Measurements from ENCODE around the gene JCAD. TPM values are rescaled to one million over a fixed set of nuclear protein-coding genes. Genes with fewer than 3 reads are reported as not detected.

JCAD gene
- total and polyA plus RNA-seq, 9 of the 15 experiments (the other 6 are each of a cell fraction or from before 2014, with no cell fraction given), result not detected

GRCh38 chr10:30070001-30070685, 10.8 kb upstream of the JCAD start (continued):
- TF ChIP-seq, protein P1, sequence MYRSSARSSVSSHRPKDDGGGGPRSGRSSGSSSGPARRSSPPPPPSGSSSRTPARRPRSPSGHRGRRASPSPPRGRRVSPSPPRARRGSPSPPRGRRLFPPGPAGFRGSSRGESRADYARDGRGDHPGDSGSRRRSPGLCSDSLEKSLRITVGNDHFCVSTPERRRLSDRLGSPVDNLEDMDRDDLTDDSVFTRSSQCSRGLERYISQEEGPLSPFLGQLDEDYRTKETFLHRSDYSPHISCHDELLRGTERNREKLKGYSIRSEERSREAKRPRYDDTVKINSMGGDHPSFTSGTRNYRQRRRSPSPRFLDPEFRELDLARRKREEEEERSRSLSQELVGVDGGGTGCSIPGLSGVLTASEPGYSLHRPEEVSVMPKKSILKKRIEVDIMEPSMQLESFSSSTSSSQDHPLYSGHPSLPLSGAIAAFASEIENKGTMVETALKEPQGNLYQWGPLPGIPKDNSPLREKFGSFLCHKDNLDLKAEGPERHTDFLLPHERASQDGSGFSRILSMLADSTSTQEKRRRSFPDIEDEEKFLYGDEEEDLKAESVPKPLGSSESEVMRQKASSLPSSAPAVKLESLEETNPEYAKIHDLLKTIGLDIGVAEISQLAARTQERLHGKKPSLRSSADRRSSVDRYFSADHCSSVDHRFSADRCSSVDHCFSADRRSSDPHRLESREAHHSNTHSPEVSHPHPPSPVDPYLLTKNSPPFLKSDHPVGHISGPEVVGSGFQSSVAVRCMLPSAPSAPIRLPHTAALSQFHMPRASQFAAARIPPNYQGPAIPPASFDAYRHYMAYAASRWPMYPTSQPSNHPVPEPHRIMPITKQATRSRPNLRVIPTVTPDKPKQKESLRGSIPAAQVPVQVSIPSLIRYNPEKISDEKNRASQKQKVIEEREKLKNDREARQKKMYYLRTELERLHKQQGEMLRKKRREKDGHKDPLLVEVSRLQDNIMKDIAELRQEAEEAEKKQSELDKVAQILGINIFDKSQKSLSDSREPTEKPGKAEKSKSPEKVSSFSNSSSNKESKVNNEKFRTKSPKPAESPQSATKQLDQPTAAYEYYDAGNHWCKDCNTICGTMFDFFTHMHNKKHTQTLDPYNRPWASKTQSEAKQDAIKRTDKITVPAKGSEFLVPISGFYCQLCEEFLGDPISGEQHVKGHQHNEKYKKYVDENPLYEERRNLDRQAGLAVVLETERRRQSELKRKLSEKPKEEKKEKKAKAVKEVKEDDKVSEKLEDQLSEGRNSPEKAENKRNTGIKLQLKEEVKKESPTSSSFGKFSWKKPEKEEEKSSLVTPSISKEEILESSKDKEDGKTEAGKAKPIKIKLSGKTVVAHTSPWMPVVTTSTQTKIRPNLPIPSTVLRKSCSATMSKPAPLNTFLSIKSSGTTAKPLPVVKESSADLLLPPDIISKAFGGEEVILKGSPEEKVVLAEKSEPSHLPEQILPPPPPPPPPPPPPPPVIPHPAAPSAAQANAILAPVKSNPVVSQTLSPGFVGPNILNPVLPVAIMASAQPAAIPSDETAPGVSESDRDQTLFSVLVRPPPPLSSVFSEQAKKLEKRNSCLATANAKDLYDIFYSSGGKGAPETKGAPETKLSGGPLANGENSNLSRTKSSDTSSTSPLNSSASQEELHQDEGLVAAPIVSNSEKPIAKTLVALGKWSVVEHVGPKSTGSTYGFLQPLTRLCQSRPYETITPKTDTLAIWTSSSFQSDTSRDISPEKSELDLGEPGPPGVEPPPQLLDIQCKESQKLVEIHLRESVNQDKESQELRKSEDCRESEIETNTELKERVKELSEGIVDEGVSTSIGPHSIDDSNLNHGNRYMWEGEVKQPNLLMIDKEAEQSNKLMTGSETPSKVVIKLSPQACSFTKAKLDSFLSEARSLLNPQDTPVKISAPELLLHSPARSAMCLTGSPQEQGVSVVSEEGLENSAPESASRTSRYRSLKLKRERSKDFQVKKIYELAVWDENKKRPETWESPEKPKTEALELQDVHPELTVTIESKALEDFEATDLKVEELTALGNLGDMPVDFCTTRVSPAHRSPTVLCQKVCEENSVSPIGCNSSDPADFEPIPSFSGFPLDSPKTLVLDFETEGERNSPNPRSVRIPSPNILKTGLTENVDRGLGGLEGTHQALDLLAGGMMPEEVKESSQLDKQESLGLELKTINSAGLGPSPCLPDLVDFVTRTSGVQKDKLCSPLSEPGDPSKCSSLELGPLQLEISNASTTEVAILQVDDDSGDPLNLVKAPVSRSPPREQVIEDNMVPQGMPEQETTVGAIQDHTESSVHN (IDR thresholded peaks at IDR 0.05; ENCODE audit: borderline replicate concordance in 1 of 2, low read depth in 1 of 2), result no peak
- TF ChIP-seq FOXK2 (conservative IDR thresholded peaks at IDR 0.05 in 1 of 2, IDR thresholded peaks at IDR 0.05 in 1 of 2; ENCODE audit: low read depth in 2 of 2), result no peak
- TF ChIP-seq U2AF1 (optimal IDR thresholded peaks at IDR 0.05; ENCODE audit: low read depth, low read length), result no peak
- TF ChIP-seq, protein P2, sequence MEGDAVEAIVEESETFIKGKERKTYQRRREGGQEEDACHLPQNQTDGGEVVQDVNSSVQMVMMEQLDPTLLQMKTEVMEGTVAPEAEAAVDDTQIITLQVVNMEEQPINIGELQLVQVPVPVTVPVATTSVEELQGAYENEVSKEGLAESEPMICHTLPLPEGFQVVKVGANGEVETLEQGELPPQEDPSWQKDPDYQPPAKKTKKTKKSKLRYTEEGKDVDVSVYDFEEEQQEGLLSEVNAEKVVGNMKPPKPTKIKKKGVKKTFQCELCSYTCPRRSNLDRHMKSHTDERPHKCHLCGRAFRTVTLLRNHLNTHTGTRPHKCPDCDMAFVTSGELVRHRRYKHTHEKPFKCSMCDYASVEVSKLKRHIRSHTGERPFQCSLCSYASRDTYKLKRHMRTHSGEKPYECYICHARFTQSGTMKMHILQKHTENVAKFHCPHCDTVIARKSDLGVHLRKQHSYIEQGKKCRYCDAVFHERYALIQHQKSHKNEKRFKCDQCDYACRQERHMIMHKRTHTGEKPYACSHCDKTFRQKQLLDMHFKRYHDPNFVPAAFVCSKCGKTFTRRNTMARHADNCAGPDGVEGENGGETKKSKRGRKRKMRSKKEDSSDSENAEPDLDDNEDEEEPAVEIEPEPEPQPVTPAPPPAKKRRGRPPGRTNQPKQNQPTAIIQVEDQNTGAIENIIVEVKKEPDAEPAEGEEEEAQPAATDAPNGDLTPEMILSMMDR (IDR thresholded peaks at IDR 0.05 in 2 of 3, conservative IDR thresholded peaks at IDR 0.05 in 1 of 3; ENCODE audit: insufficient read depth in 2 of 3, low read depth in 1 of 3, low read length in 3 of 3), result no peak
- no peak for TF ChIP-seq SAFB (IDR thresholded peaks at IDR 0.05; ENCODE audit: borderline replicate concordance, low read depth, low read length)
- no peak for TF ChIP-seq ZNF77 (CRISPR knock-in tag; IDR thresholded peaks at IDR 0.05)
- TF ChIP-seq, protein P3, sequence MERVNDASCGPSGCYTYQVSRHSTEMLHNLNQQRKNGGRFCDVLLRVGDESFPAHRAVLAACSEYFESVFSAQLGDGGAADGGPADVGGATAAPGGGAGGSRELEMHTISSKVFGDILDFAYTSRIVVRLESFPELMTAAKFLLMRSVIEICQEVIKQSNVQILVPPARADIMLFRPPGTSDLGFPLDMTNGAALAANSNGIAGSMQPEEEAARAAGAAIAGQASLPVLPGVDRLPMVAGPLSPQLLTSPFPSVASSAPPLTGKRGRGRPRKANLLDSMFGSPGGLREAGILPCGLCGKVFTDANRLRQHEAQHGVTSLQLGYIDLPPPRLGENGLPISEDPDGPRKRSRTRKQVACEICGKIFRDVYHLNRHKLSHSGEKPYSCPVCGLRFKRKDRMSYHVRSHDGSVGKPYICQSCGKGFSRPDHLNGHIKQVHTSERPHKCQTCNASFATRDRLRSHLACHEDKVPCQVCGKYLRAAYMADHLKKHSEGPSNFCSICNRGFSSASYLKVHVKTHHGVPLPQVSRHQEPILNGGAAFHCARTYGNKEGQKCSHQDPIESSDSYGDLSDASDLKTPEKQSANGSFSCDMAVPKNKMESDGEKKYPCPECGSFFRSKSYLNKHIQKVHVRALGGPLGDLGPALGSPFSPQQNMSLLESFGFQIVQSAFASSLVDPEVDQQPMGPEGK (CRISPR knock-in tag; IDR thresholded peaks at IDR 0.05; ENCODE audit: borderline replicate concordance), result no peak
- no peak for TF ChIP-seq RBM17 (IDR thresholded peaks at IDR 0.05; ENCODE audit: borderline replicate concordance, low read depth, low read length)
- no peak for TF ChIP-seq CBFB (CRISPR knock-in tag; IDR thresholded peaks at IDR 0.05)
- no peak for TF ChIP-seq SRF (CRISPR knock-in tag; IDR thresholded peaks at IDR 0.05)
- TF ChIP-seq TCF7L2 (IDR thresholded peaks at IDR 0.05; ENCODE audit: low read depth, low read length), result no peak
- TF ChIP-seq ZNF764 (CRISPR knock-in tag; IDR thresholded peaks at IDR 0.05; ENCODE audit: low read depth), result no peak

Data from K562 (cell line).